DMS79 (cell line): ENCODE data around the gene ENGASE.
"Not testable (repeated sequence)": the region's sequence is repeated elsewhere in the genome, so short reads cannot be mapped to it uniquely, and the experiment has no call there.

Experiments used
- DNase-seq: peaks from one replicate; lab custom pipeline; 2025; lab: John Stamatoyannopoulos, UW

Gene ENGASE, protein sequence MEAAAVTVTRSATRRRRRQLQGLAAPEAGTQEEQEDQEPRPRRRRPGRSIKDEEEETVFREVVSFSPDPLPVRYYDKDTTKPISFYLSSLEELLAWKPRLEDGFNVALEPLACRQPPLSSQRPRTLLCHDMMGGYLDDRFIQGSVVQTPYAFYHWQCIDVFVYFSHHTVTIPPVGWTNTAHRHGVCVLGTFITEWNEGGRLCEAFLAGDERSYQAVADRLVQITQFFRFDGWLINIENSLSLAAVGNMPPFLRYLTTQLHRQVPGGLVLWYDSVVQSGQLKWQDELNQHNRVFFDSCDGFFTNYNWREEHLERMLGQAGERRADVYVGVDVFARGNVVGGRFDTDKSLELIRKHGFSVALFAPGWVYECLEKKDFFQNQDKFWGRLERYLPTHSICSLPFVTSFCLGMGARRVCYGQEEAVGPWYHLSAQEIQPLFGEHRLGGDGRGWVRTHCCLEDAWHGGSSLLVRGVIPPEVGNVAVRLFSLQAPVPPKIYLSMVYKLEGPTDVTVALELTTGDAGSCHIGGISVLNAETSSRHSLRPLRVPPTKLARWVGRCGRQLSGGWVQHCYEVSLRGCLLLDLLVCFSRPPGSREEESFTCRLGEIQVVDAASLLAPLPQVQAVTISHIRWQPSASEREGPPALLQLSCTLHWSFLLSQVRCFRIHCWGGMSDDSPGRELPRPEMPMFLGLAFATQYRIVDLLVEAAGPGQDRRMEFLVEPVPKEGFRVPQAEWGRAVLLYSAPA

DNA sequence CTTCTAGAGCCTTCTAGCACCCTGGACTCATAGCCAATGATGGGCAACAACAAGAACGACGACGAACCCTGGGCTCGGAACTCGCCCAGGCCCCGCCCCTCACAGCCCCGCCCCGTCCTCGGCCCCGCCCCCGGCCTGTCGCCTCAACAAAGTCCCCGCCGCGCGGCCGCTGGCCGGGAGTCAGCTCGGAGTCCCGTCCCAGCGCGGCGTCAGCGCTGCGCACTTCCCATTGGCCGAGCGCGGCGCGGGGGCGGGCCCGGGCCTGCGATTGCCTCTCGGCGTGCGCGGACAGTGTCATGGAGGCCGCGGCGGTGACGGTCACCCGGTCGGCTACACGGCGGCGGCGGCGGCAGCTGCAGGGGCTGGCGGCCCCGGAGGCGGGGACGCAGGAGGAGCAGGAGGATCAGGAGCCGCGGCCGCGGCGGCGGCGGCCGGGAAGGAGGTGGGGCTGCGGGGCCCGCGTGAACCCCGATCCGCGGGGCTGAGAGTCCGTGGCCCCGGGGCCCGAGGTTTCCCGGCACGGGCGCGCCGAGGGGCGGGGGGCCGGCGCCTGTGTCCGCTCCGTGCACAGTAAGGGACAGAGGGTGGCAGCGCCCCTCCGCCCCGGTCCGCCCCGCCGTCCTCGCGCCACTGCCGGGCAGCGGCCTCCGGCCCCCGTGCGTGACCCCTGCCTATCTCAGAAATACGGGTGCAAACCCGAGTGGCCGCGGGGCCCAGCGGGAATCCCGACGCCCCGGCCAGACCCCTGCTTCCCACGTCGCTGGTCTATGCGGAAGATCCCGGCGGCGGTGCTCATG lies at the start of gene ENGASE:
ENGASE (plus strand) TSS at position 176 of the 797 bp plus-strand sequence; CDS start at position 297, 121 bp downstream.
- DNase-seq: peak; percentile 61

DNA sequence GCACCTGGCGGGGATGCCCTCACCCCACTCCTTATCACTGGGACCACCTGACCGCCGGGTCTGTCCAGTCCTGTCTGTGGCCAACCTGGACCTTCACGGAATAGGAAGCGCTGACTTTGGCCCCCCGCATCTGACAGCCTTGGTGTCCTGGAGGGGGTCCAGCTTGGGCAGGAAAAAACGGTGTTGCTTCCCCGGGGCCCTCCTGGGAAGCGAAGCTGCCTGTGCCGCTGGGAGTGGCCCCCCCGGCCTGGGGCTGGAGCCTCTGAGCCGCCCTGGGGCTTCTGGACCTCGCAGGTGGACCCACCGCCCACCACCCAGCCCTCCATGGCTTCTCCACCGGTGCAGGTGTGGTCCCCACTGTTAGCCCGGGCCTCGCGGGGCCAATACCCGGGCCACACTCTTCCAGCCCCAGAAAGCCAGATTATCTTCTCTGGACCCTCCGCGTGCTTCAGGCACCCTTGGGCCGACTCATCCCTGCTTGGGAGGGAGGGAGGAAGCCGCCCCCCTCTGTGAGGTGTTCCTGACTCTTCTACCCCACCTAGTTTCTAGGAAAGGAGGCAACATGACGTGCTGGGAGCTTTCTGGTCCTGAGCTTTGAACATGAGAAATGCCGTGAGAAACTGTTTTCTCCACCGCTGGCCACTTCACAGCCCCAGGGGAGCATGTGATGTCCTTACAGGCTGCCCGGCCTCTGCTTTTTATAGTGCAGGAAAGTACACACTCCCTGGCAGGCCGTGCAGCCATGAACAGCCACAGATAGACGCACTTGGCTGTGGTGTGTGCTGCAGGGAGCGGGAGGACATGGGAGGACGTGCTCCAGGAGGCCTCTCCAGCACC lies 49.5 kb upstream of the ENGASE start:
- DNase-seq: no peak

DNA sequence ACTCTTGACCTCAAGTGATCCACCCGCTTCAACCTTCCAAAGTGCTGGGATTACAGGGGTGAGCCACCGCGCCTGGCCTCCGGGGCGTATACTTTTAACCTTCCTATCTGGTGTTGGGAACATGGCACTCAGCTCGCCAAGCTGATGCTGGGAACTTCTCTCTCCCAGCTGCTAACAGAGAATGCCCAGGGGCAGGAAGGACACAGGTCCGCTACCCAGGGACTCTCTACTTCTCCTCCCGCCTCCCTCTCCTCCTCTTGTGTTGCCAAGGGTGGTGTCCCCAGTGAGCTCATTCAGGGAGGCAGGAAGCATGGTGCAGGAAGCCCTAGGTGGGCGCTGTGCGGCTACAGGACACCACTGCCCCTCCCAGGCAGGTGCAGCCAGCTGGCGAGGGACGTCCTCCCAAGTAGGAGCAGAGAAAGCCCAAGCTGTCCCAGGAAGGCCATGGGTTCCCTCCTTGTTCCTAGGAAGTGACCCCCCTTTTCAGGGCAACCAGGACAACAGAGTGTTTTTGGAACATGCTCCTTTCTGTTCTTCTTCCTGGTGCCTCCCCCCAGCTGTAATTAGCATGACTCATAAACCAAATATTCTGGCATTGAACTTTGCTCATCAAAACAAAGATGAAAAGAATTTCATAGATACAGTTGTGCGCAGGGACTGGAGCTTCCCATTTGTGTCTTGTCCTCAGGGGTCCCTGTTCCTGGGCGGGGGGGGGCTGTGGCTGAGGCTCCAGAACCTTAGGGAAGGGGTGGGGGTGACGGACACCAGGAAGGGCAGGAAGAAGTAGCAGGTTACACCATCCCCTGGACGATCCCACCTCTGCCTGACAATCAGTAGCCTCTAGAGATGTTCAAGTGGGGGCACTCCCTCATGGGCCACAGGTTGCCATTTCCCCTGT lies 48.0 kb upstream of the ENGASE start:
- DNase-seq: no peak

DNA sequence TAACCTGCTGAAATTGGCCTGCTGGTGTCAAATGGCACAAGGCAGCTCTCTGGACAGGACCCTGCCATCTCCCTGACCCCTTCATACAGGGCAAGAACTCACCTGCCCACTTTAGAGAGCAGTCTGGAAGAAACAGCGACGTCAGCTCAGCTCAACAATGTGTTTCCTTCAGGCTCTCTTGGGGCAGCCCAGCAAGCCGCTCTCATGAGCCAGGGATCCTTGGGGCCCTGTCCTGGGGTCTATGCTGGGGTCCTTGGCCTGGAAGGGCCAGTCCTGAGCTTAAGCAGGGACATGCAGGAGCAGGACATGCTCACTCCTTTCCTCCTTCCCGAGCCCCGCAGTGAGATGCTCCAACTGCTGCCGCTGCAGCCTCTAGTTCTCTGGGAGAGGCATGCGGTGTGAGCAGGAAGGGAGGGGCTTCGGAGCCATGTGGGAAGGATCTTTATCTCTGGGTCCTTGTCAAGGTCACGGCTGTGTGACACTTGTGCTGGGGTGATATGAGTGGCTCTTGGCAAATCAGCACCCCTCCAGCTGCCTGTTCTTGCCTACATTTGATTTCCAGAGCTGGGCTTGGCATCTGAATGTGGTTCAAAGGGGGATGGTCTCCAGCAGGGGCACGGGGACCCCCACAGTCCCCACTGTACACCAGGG lies 47.2 kb upstream of the ENGASE start:
- no peak for DNase-seq

GRCh38 chr17:79027925-79028491 lies 46.6 kb upstream of the ENGASE start:
- DNase-seq: no peak

DNA sequence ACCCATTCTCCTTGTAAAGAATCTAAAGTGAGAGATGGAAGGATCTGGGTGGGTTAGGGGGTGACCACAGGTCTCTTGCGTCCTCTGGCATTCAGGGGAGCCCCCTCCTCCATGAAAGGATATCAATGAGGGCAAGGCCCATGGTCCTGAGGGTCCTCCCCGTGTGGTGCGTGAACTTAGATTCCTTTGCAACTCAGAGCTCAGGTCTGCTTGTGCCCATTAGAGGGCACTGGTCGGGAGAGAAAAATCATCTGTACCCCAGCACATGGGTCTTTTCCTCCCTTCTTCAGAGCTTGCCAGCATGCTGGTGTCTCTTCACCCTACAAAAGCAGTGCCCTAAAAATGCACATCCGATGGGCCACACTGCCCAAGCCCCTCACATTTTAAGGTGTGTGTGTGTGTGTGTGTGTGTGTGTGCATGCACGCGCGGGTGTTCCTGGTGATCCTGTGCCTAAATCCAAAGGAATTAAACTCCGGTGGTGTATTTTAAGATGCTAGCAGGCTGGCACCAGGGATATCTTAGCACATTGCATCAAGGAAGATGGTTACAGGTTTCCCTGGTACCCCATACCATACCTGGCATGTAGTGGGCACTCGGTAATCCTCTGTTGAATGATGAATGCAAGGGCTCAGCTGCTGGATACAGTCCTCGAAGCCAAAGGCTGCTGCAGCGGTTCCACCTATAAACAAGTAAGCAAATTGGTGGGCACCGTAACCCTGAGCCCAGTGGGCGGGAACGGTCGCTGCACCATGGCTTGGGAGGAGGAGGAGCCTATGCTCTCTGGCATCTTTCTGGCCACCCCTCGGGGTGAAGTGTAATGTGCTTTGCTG lies 45.9 kb upstream of the ENGASE start:
- no peak for DNase-seq

GRCh38 chr17:79029327-79030009 lies 45.2 kb upstream of the ENGASE start:
- no peak for DNase-seq

- not testable (repeated sequence) for DNase-seq
Measured at GRCh38 chr17:79030636-79031035, 44.0 kb upstream of the ENGASE start.

DNA sequence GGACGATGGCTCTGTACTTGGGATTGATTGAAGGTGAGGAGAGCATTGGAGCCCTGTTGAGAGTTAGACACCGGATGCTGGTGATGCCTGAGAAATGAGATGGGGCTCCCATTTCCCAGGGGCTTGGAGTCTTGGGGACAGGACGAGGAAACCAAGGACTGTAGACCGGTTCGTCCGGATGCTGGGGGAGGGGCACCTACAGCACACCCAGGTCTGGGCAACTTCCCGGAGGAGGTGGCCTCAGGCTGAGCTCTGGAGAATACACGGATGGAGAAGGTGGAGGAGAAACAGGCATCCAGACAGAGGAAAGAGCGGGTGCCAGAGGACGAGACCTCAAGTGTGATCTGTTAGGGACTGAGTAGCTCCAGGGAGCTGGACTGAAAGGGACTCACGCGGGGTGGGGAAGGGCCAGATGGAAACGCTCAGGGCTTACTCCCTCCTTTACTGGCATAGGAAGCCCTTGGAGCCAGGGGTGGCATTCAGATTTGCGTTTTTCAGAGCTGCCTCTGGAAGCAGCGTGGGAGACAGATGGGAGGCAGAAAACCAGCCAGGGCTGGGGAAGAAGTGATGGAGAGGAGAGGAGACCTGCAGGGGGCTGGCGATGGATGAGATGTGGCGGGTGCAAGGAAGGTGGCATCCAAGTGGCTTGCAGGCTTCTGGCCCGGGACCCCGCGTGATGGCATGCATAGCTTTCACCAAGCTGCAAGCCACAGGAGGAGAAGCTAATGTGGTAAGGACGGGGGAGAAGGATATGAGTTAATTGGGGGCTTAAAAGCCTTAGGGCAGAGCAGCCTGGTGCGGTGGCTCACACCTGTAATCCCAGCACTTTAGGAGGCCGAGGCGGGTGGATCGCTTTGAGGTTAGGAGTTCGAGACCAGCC lies 42.4 kb upstream of the ENGASE start:
- no peak for DNase-seq

GRCh38 chr17:79033046-79033616 lies 41.5 kb upstream of the ENGASE start:
- DNase-seq: no peak

GRCh38 chr17:79033741-79034501 lies 40.7 kb upstream of the ENGASE start:
- peak; percentile 15 for DNase-seq

GRCh38 chr17:79034931-79035485 lies 39.6 kb upstream of the ENGASE start:
- no peak for DNase-seq

DNA sequence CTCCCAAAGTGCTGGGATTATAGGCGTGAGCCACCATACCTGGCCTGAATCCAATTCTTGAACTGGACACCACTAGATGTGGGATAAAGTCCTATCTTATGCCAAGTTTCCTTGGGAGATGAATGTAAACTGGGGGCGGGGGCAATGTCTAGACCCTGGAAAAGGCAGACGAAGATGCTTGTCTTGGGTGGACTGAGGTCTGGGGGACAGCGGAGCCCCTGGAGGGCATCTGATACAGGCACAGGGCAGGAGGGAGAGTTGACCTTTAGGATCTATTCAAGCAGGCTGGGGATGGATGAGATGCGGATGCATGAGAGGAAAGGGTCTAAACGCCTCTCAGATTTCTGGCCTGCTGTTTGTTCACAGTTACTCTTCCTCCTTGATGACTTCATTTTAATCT lies 38.9 kb upstream of the ENGASE start:
- DNase-seq: no peak

- no peak for DNase-seq
Measured at GRCh38 chr17:79036181-79036580, 38.4 kb upstream of the ENGASE start.

DNA sequence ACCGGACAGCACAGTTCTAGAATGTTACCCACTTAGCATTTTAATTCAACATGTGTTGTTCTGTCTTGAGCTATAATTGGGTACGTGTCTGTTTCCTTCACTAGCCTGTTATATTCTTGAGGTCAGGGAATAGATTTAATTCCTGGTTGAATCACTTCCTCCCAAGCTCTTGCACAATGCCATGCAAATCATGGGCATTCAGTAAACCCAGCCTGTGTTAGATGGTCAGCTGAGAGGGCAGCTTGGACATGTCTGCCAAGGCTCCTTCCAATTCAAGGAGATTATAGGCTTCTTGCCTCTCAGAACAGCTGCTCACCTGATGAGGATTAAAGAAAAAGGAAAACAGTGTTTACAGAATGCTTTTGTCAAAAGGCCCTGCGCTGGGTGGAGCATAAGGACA lies 38.0 kb upstream of the ENGASE start:
- no peak for DNase-seq
